ENCODE results near the gene ARID1A.

The ARID1A gene

DNA sequence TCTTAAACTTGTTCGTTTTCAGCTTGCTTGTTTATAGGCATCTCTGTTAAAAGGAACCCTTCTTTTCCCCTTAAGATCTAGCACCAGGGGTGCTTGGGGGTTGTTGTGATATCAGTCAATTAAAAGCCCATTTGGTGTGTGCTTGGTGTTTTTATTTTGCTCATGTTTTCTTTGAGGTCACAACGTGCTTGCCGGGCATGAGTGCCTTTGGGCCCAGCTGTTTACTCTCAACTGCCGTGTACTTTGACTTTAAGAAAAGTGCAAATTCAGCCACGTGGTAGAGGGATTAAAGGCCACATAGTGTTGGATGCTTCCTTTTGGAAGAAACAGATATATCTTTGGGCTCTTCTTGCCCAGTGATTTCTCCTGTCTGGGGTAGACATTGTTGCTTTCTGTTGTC lies 10.5 kb downstream of the ARID1A start:
- TF ChIP-seq POLR2AphosphoS5 (IDR thresholded peaks at IDR 0.05; ENCODE audit: low read depth, low read length) (no peak), FOXP2 (optimal IDR thresholded peaks at IDR 0.05; ENCODE audit: borderline replicate concordance, extremely low read depth, extremely low read length, insufficient read depth) (no peak), TAF1 (IDR thresholded peaks at IDR 0.05; ENCODE audit: borderline replicate concordance, insufficient read depth, low read length) (no peak)

DNA sequence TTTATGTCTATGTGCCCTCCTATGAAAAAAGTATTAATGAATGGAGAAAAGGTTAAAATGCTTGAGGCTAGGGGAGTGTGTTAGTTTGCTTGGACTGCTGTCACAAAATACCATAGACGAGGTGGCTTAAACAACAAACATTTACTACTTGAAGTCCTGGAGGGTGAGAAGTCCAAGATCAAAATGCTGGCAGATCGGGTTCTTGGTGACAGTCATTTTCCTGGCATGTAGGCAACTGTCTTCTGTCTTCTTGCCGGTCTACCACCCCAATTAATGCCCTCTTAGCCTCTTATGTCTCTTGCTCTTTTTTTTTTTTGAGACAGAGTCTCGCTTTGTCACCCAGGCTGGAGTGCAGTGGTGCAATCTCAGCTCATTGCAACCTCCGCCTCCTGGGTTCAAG lies 15.0 kb downstream of the ARID1A start:
- TF ChIP-seq FOXP2 (optimal IDR thresholded peaks at IDR 0.05; ENCODE audit: borderline replicate concordance, extremely low read depth, extremely low read length, insufficient read depth): no peak
- TF ChIP-seq, protein P1, sequence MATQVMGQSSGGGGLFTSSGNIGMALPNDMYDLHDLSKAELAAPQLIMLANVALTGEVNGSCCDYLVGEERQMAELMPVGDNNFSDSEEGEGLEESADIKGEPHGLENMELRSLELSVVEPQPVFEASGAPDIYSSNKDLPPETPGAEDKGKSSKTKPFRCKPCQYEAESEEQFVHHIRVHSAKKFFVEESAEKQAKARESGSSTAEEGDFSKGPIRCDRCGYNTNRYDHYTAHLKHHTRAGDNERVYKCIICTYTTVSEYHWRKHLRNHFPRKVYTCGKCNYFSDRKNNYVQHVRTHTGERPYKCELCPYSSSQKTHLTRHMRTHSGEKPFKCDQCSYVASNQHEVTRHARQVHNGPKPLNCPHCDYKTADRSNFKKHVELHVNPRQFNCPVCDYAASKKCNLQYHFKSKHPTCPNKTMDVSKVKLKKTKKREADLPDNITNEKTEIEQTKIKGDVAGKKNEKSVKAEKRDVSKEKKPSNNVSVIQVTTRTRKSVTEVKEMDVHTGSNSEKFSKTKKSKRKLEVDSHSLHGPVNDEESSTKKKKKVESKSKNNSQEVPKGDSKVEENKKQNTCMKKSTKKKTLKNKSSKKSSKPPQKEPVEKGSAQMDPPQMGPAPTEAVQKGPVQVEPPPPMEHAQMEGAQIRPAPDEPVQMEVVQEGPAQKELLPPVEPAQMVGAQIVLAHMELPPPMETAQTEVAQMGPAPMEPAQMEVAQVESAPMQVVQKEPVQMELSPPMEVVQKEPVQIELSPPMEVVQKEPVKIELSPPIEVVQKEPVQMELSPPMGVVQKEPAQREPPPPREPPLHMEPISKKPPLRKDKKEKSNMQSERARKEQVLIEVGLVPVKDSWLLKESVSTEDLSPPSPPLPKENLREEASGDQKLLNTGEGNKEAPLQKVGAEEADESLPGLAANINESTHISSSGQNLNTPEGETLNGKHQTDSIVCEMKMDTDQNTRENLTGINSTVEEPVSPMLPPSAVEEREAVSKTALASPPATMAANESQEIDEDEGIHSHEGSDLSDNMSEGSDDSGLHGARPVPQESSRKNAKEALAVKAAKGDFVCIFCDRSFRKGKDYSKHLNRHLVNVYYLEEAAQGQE (IDR thresholded peaks at IDR 0.05; ENCODE audit: insufficient read depth in 1 of 2, low read depth in 2 of 2, low read length in 2 of 2): no peak
- no peak for TF ChIP-seq POLR2AphosphoS5 (IDR thresholded peaks at IDR 0.05; ENCODE audit: low read depth, low read length)
- TF ChIP-seq SIN3A (IDR thresholded peaks at IDR 0.05; ENCODE audit: borderline replicate concordance, insufficient read depth, low read length): no peak

DNA sequence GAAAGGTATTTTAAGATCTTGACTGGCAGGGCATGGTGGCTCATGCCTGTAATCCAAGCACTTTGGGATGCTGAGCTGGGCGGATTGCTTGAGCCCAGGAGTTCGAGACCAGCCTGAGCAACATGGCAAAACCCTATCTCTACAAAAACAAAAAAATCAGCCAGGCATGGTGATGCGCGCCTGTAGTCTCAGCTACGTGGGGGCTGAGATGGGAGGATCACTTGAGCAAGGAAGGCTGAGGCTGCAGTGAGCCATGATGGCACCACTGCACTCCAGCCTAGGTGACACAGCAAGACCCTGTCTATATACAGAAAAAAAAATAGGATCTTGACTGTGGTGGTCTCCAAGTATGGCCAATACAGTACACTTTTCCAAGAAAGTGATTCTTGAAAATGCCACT lies 16.0 kb downstream of the ARID1A start:
- no peak for TF ChIP-seq FOXP2 (optimal IDR thresholded peaks at IDR 0.05; ENCODE audit: borderline replicate concordance, extremely low read depth, extremely low read length, insufficient read depth)
- TF ChIP-seq POLR2AphosphoS5 (IDR thresholded peaks at IDR 0.05; ENCODE audit: low read depth, low read length): no peak
- TF ChIP-seq SIN3A (IDR thresholded peaks at IDR 0.05; ENCODE audit: borderline replicate concordance, insufficient read depth, low read length): no peak

DNA sequence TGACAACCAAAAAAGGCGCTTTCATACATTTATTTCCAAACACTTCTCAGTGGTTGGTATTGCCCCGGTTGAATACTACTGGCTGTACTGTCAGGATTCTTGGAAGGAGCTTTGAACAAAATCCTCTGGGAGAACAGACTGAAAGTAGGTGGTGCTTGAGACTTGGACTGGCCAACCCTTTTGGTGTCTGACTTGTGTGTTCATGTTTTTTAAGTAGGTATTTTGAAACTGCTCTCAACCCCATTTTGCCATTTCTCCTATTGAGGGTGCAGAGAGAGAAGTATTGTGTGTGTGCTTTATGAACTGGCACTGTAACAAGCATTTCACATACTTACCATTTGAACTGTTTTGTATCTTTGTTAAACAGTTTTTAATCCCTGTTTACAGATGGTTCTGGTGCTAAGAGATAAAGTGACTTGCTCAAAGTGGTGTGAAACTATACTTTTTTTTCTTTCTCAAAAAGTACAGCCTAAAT lies 21.2 kb downstream of the ARID1A start:
- TF ChIP-seq FOXP2 (optimal IDR thresholded peaks at IDR 0.05; ENCODE audit: borderline replicate concordance, extremely low read depth, extremely low read length, insufficient read depth): no peak
- TF ChIP-seq, protein P1 (IDR thresholded peaks at IDR 0.05; ENCODE audit: insufficient read depth in 1 of 2, low read depth in 2 of 2, low read length in 2 of 2): no peak
- no peak for TF ChIP-seq SIN3A (IDR thresholded peaks at IDR 0.05; ENCODE audit: borderline replicate concordance, insufficient read depth, low read length)
- no peak for TF ChIP-seq TAF1 (IDR thresholded peaks at IDR 0.05; ENCODE audit: borderline replicate concordance, insufficient read depth, low read length)
- no peak for TF ChIP-seq POLR2AphosphoS5 (IDR thresholded peaks at IDR 0.05; ENCODE audit: low read depth, low read length)

DNA sequence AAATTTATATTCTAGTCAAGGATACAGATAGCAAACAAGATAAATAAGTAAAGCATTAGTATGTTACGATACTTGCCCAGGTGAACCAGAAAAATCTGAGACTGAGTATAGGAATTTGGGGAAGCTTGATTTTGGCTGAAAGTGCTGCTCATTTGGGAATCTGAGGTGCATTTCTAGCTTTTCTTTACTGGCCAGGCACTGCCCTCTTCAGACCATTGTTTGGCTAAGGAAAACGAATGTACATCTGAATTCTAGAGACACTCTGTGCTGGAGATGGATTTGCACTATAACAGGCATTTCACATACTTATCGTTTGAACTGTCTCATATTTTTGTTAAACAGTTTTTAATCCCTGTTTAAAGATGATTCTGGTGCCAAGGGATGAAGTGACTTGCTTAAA lies 23.4 kb downstream of the ARID1A start:
- no peak for TF ChIP-seq SIN3A (IDR thresholded peaks at IDR 0.05; ENCODE audit: borderline replicate concordance, insufficient read depth, low read length)
- no peak for TF ChIP-seq FOXP2 (optimal IDR thresholded peaks at IDR 0.05; ENCODE audit: borderline replicate concordance, extremely low read depth, extremely low read length, insufficient read depth)
- TF ChIP-seq, protein P1 (IDR thresholded peaks at IDR 0.05; ENCODE audit: insufficient read depth in 1 of 2, low read depth in 2 of 2, low read length in 2 of 2): no peak
- TF ChIP-seq TAF1 (IDR thresholded peaks at IDR 0.05; ENCODE audit: borderline replicate concordance, insufficient read depth, low read length): no peak
- no peak for TF ChIP-seq POLR2AphosphoS5 (IDR thresholded peaks at IDR 0.05; ENCODE audit: low read depth, low read length)

DNA sequence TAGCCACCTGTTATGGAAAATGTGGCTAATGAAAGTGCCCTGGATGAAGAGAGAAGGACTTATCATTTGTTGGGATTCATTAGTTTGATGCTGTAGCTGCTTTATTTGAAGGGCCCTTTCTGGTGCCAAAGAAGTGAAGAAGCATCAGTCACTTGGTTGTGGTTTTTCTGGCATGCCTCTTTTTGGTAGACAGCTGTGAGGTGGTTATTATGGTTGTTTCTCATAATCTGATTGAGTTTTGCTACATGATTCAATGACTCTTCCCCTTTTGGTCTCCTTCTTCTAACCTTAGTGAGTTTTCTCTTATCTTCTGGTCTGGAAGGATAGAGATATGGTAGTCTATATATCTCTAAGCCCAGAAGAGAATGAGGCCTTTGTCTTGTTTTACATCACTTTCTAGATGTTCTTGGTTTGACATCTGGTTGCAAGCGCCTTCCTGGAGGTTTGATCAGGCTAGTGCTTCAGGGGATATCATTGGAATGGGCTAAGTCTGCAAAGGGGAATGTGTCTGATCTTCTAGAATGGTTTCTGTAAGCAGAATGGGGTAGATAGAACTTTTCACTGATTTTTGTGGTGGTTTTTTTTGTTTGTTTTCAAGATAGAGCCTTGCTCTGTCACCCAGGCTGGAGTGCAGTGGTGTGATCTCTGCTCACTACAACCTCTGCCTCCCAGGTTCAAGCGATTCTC lies 26.0 kb downstream of the ARID1A start:
- TF ChIP-seq TAF1 (IDR thresholded peaks at IDR 0.05; ENCODE audit: borderline replicate concordance, insufficient read depth, low read length) (no peak), SIN3A (IDR thresholded peaks at IDR 0.05; ENCODE audit: borderline replicate concordance, insufficient read depth, low read length) (no peak), POLR2AphosphoS5 (IDR thresholded peaks at IDR 0.05; ENCODE audit: low read depth, low read length) (no peak), FOXP2 (optimal IDR thresholded peaks at IDR 0.05; ENCODE audit: borderline replicate concordance, extremely low read depth, extremely low read length, insufficient read depth) (no peak)
- TF ChIP-seq, protein P1 (IDR thresholded peaks at IDR 0.05; ENCODE audit: insufficient read depth in 1 of 2, low read depth in 2 of 2, low read length in 2 of 2): no peak

All from PFSK-1 (cell line).